T-helper 2 cell treated with Interferon-gamma antibody and Interleukin-4, amounts not matched to agents 5 μg/mL and 100 μg/mL, for 36 hours (primary cell): Measurements from ENCODE around the gene ARMC9.

Experiments
- DNase-seq: peaks from one replicate; pipeline ENCODE4 v3.0.0; 2021; ENCODE audit warnings: low spot score
- H3K27ac Mint-ChIP-seq: one replicate; pipeline ENCODE4 v1.8.0; 2021; ENCODE audit warnings: mild to moderate bottlenecking, mixed read lengths
- H3K27me3 Mint-ChIP-seq: one replicate; pipeline ENCODE4 v1.8.0; 2021; ENCODE audit warnings: low read depth, mixed read lengths
- H3K36me3 Mint-ChIP-seq: one replicate; pipeline ENCODE4 v1.8.0; 2021; ENCODE audit warnings: low read depth, mixed read lengths
- H3K4me1 Mint-ChIP-seq: one replicate; pipeline ENCODE4 v1.8.0; 2021; ENCODE audit warnings: low read depth, mixed read lengths
- H3K4me3 Mint-ChIP-seq: one replicate; pipeline ENCODE4 v1.8.0; 2022; ENCODE audit warnings: mild to moderate bottlenecking, moderate library complexity, mixed read lengths
- H3K9me3 Mint-ChIP-seq: one replicate; pipeline ENCODE4 v1.8.0; 2021; ENCODE audit warnings: mixed read lengths

The ARMC9 gene

DNA sequence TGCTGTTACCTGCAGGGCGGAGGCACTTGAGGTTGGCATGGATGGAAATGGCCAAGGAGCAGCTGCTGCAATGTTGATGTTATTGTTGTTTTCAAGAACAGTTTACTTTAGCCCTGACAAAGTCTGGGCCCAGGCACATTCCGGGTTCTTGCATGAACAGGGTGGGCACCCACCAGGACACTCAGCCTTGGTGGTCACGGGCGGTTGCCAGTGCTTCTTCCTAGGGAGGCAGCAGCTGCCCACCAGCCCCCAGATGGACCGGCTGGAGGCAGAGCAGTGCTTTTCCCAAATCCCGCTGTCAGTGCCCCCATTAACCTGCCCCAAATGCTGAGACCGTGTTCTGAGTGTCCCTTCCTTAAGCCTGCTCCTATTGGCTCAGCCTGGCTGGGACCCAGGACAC is 158.6 kb downstream of the ARMC9 start:
- Mint-ChIP-seq H3K4me1 (peaks cover 4% of the 10 kb centered on the region), H3K27ac (no peak overlapping the region), H3K27me3 (no peaks in the 10 kb centered on the region), H3K36me3 (no peaks in the 10 kb centered on the region), H3K4me3 (no peak overlapping the region), H3K9me3 (no peaks in the 10 kb centered on the region)
- DNase-seq = no peak

DNA sequence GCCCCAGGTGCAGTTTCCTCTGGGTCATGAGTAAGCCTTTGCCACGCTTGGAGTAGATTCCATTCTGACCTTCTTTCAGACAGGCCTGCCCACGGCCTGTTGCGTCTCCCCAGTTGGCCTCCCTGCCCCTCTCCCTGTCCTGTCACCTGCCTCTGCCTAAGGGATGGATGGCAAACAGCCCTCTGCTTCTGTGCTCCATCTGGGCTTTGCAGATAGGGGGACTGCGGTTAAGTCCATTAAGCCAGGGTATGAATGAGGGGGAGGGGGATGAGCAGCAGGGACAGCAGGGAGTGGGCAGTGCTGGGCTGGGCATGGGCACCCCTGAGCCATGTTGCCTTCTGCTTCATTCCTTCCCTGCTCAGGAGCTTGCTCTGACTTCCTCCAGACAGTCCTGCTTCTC is 159.5 kb downstream of the ARMC9 start:
- H3K4me3 Mint-ChIP-seq = no peak overlapping the region
- H3K4me1 Mint-ChIP-seq = peaks cover 6% of the 10 kb centered on the region
- no peaks in the 10 kb centered on the region for H3K9me3 Mint-ChIP-seq
- H3K27ac Mint-ChIP-seq = no peak overlapping the region
- H3K27me3 Mint-ChIP-seq = no peaks in the 10 kb centered on the region
- no peak for DNase-seq
- no peaks in the 10 kb centered on the region for H3K36me3 Mint-ChIP-seq

- H3K27me3 Mint-ChIP-seq = no peaks in the 10 kb centered on the region
- no peaks in the 10 kb centered on the region for H3K9me3 Mint-ChIP-seq
- no peaks in the 10 kb centered on the region for H3K36me3 Mint-ChIP-seq
- H3K4me1 Mint-ChIP-seq = peaks cover 6% of the 10 kb centered on the region
- no peak overlapping the region for H3K4me3 Mint-ChIP-seq
- no peak overlapping the region for H3K27ac Mint-ChIP-seq
- DNase-seq = no peak
These were observed 161.0 kb downstream of the ARMC9 start for GRCh38 chr2:231359441-231359840.

DNA sequence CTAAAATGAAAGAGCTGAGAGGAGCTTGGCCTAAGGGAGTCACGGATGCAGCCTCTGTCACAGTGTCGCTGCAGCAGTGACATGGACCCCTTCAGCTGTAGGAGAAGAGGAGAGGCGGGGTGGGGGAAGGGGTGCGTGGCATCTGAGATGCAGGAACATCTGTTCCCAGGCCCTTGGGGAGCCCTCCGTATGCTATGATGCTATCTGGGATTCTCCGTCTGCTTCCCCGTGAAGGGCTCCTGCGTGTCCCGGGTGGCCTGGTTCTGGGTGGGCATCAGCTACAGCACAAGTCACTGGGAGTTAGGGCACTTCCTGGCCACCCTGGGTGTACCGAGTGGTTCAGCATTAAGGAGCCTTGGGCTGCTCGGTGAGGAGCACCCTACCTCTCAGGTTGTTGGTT is 161.5 kb downstream of the ARMC9 start:
- Mint-ChIP-seq H3K36me3 (no peaks in the 10 kb centered on the region), H3K27ac (no peak overlapping the region), H3K4me3 (no peak overlapping the region), H3K4me1 (peaks cover 6% of the 10 kb centered on the region), H3K9me3 (no peaks in the 10 kb centered on the region), H3K27me3 (no peaks in the 10 kb centered on the region)
- DNase-seq = no peak

- H3K9me3 Mint-ChIP-seq = no peaks in the 10 kb centered on the region
- peaks cover 6% of the 10 kb centered on the region for H3K4me1 Mint-ChIP-seq
- no peaks in the 10 kb centered on the region for H3K27me3 Mint-ChIP-seq
- no peak overlapping the region for H3K27ac Mint-ChIP-seq
- no peak for DNase-seq
- H3K36me3 Mint-ChIP-seq = no peaks in the 10 kb centered on the region
- no peak overlapping the region for H3K4me3 Mint-ChIP-seq
These were observed 162.0 kb downstream of the ARMC9 start for GRCh38 chr2:231360401-231360800.

DNA sequence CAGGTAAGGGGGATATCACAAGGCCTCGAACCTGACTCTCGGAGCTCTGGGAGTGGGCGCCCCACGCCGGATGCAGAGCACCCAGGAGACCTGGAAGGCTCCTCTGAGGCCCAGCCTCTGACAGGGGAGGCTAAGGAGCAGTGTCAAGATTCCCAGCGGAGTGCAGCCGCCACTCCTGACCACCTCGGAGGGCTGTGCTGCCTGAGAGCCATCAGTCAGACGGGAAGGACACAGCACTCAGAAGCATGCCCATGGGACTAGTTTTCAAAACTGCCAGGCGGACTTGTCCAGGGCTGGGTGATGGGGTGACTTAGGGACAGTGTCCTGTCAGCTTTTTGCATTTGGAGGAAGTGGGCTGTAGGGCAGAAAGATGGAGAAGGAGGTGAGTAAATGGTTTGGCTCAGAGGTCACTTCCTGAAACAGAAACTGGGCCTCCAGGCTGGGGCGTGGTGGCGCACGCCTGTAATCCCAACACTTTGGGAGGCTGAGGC is 162.5 kb downstream of the ARMC9 start:
- no peaks in the 10 kb centered on the region for H3K27me3 Mint-ChIP-seq
- no peak overlapping the region for H3K4me3 Mint-ChIP-seq
- DNase-seq = no peak

GRCh38 chr2:231361701-231362554 is 163.5 kb downstream of the ARMC9 start:
- no peak overlapping the region for H3K4me3 Mint-ChIP-seq
- peaks cover 6% of the 10 kb centered on the region for H3K4me1 Mint-ChIP-seq
- H3K36me3 Mint-ChIP-seq = no peaks in the 10 kb centered on the region
- no peaks in the 10 kb centered on the region for H3K27me3 Mint-ChIP-seq
- H3K27ac Mint-ChIP-seq = peak overlapping the region; percentile 73
- DNase-seq = no peak
- H3K9me3 Mint-ChIP-seq = no peaks in the 10 kb centered on the region

More for the DNA sequence above, 162.5 kb downstream of the ARMC9 start:
- Mint-ChIP-seq H3K27ac (no peak overlapping the region), H3K36me3 (no peaks in the 10 kb centered on the region), H3K9me3 (no peaks in the 10 kb centered on the region), H3K4me1 (peaks cover 6% of the 10 kb centered on the region)

GRCh38 chr2:231362555-231363184 is 164.2 kb downstream of the ARMC9 start:
- no peaks in the 10 kb centered on the region for H3K27me3 Mint-ChIP-seq
- H3K9me3 Mint-ChIP-seq = no peaks in the 10 kb centered on the region
- no peak overlapping the region for H3K4me3 Mint-ChIP-seq
- peaks cover 6% of the 10 kb centered on the region for H3K4me1 Mint-ChIP-seq
- H3K36me3 Mint-ChIP-seq = no peaks in the 10 kb centered on the region
- DNase-seq = no peak
- H3K27ac Mint-ChIP-seq = peak overlapping the region; percentile 73

- H3K9me3 Mint-ChIP-seq = no peaks in the 10 kb centered on the region
- H3K4me1 Mint-ChIP-seq = peaks cover 6% of the 10 kb centered on the region
- no peak for DNase-seq
- H3K4me3 Mint-ChIP-seq = no peak overlapping the region
- no peaks in the 10 kb centered on the region for H3K36me3 Mint-ChIP-seq
- H3K27me3 Mint-ChIP-seq = no peaks in the 10 kb centered on the region
- H3K27ac Mint-ChIP-seq = no peak overlapping the region
These were observed 165.6 kb downstream of the ARMC9 start for GRCh38 chr2:231364061-231364460.

- no peaks in the 10 kb centered on the region for H3K27me3 Mint-ChIP-seq
- no peaks in the 10 kb centered on the region for H3K9me3 Mint-ChIP-seq
- H3K27ac Mint-ChIP-seq = no peak overlapping the region
- H3K4me3 Mint-ChIP-seq = no peak overlapping the region
- H3K36me3 Mint-ChIP-seq = no peaks in the 10 kb centered on the region
- DNase-seq = no peak
- H3K4me1 Mint-ChIP-seq = peaks cover 6% of the 10 kb centered on the region
These were observed 166.8 kb downstream of the ARMC9 start for GRCh38 chr2:231364961-231365810.

DNA sequence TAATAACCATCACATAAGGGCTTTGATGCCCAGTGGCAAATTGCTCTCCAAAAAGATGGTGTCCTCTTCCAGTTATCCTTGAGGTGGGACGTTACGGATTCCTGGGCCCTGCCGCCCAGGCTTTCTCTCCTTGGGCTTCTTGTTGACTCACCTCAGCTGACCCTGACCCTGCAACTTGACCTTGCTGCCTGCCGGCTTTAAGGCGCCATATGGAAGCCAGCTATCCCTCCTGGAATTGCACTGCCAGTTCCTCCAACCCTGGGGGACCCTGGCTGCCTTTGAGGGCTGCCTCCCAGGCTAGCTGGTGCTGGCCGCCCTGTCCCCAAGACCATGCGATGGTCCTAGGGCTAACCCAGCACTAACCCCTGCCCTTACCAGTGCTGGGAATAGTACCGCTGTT is 168.7 kb downstream of the ARMC9 start:
- no peak overlapping the region for H3K4me3 Mint-ChIP-seq
- H3K4me1 Mint-ChIP-seq = peaks cover 2% of the 10 kb centered on the region
- H3K27ac Mint-ChIP-seq = no peak overlapping the region
- H3K27me3 Mint-ChIP-seq = no peaks in the 10 kb centered on the region
- H3K36me3 Mint-ChIP-seq = no peaks in the 10 kb centered on the region
- H3K9me3 Mint-ChIP-seq = no peaks in the 10 kb centered on the region
- no peak for DNase-seq

DNA sequence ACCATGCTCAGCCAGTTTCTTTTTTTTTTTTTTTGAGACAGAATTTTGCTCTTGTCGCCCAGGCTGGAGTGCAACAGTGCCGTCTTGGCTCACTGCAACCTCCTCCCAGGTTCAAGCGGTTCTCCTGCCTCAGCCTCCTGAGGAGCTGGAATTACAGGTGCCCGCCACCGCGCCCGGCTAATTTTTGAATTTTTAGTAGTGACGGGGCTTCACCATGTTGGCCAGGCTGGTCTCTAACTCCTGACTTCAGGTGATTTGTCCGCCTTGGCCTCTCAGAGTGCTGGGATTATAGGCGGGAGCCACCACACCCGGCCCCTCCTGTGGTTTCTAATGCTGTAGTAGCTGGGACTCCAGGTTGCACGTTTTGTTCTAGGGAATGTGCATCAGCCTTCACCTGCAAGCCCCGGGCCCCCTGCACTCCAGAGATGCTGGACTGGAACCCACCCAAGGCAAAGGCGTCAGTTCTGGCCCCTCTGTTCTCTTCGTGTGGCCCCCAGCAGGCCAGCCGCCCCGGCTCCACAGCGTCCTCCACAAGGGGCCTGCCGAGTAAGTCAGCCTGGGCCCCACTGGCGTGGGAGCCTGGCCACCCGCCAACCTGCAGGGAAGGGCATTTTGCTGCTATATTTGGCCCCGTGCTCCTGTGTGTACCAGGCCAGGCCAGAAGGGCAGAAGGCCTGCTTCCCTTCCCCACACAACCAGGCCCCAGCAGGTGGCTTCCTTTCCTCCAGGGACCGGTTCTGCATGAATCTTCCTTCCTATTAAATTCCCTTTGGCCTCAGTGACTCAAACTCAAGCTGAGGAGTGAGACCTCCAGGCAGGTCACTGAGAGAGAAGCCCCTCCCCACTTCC is 171.4 kb downstream of the ARMC9 start:
- H3K36me3 Mint-ChIP-seq = no peaks in the 10 kb centered on the region
- no peaks in the 10 kb centered on the region for H3K27me3 Mint-ChIP-seq
- DNase-seq = no peak
- H3K4me3 Mint-ChIP-seq = no peak overlapping the region
- no peaks in the 10 kb centered on the region for H3K9me3 Mint-ChIP-seq
- no peaks in the 10 kb centered on the region for H3K4me1 Mint-ChIP-seq
- no peak overlapping the region for H3K27ac Mint-ChIP-seq

- no peak for DNase-seq
- Mint-ChIP-seq H3K27ac (no peak overlapping the region), H3K9me3 (no peaks in the 10 kb centered on the region), H3K4me3 (no peak overlapping the region), H3K27me3 (no peaks in the 10 kb centered on the region), H3K36me3 (no peaks in the 10 kb centered on the region), H3K4me1 (no peaks in the 10 kb centered on the region)
These were observed 172.0 kb downstream of the ARMC9 start for GRCh38 chr2:231370429-231370748.
